Measurements from ENCODE around the gene GUCA1A.

- TF ChIP-seq POLR2A (IDR thresholded peaks at IDR 0.05) = no peak
- TF ChIP-seq CTCF (IDR thresholded peaks at IDR 0.05) = no peak
- TF ChIP-seq EP300 (IDR thresholded peaks at IDR 0.05; ENCODE audit: low read depth) = no peak
- no peak for TF ChIP-seq POLR2AphosphoS5 (IDR thresholded peaks at IDR 0.05)
These were observed 19.2 kb upstream of the GUCA1A start for GRCh38 chr6:42153921-42154320.

All from transverse colon (tissue), 4 donors.